NCI-H146 treated with DMSO at 0.1 percent for 48 hours (cell line): Measurements from ENCODE around the gene GP5.

Source experiments
- DNase-seq: peaks from one replicate; lab custom pipeline; 2025; ENCODE audit not compliant: unreplicated experiment; lab: John Stamatoyannopoulos, UW

GP5 gene

GRCh38 chr3:194377708-194378107, 21.4 kb downstream of the GP5 start:
- no peak for DNase-seq

- no peak for DNase-seq
Observed at GRCh38 chr3:194376241-194376560, 22.9 kb downstream of the GP5 start.

GRCh38 chr3:194375473-194376240, 23.4 kb downstream of the GP5 start:
- no peak for DNase-seq

GRCh38 chr3:194374935-194375334, 24.1 kb downstream of the GP5 start:
- DNase-seq: no peak

GRCh38 chr3:194373899-194374298, 25.2 kb downstream of the GP5 start:
- DNase-seq: no peak

GRCh38 chr3:194373028-194373427, 26.0 kb downstream of the GP5 start:
- no peak for DNase-seq

- no peak for DNase-seq
Observed at GRCh38 chr3:194370753-194371152, 28.3 kb downstream of the GP5 start.

GRCh38 chr3:194369522-194370279, 29.4 kb downstream of the GP5 start, which contains the start of gene LRRC15:
LRRC15 (minus strand) TSS chr3:194369743; CDS start chr3:194361043, 8,700 bp downstream.
- DNase-seq: no peak

- no peak for DNase-seq
Observed at GRCh38 chr3:194368918-194369317, 30.1 kb downstream of the GP5 start.

GRCh38 chr3:194367992-194368841, 30.8 kb downstream of the GP5 start:
- no peak for DNase-seq

- DNase-seq: no peak
Observed at GRCh38 chr3:194365978-194366490, 33.0 kb downstream of the GP5 start.

GRCh38 chr3:194365526-194365925, 33.5 kb downstream of the GP5 start:
- no peak for DNase-seq

- peak; percentile 78 for DNase-seq
Observed at GRCh38 chr3:194364652-194365434, 34.2 kb downstream of the GP5 start.

- DNase-seq: no peak
Observed at GRCh38 chr3:194364314-194364651, 34.8 kb downstream of the GP5 start.

GRCh38 chr3:194360568-194360967, 38.5 kb downstream of the GP5 start:
- DNase-seq: no peak

- DNase-seq: no peak
Observed at GRCh38 chr3:194357681-194358080, 41.4 kb downstream of the GP5 start.

GRCh38 chr3:194355379-194355778, 43.7 kb downstream of the GP5 start:
- no peak for DNase-seq

GRCh38 chr3:194354315-194354714, 44.8 kb downstream of the GP5 start:
- no peak for DNase-seq

GRCh38 chr3:194352667-194353246, 46.3 kb downstream of the GP5 start:
- no peak for DNase-seq

- DNase-seq: no peak
Observed at GRCh38 chr3:194351952-194352536, 47.0 kb downstream of the GP5 start.
